ENCODE results near the gene USP19.

Gene USP19

DNA sequence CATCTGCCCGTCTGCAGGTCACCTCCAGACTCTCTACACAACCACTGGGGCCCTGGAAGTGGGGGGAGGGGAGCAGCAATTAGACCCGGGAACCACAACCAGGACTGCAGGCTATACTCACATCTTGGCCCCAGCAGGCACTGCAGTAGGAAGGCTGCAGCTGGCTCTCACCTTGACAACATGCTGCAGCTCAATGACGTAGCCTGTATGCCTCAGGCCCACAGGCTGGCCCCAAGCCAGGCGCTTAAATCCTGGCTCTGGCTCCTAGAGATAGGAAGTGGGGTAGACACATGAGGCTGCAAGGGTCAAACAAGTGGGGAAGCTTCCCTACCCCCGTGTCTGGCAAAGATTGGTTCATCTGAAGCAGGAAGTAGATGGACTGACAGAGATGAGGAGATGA lies 22.2 kb downstream of the USP19 start:
- DNase-seq: no peak

DNA sequence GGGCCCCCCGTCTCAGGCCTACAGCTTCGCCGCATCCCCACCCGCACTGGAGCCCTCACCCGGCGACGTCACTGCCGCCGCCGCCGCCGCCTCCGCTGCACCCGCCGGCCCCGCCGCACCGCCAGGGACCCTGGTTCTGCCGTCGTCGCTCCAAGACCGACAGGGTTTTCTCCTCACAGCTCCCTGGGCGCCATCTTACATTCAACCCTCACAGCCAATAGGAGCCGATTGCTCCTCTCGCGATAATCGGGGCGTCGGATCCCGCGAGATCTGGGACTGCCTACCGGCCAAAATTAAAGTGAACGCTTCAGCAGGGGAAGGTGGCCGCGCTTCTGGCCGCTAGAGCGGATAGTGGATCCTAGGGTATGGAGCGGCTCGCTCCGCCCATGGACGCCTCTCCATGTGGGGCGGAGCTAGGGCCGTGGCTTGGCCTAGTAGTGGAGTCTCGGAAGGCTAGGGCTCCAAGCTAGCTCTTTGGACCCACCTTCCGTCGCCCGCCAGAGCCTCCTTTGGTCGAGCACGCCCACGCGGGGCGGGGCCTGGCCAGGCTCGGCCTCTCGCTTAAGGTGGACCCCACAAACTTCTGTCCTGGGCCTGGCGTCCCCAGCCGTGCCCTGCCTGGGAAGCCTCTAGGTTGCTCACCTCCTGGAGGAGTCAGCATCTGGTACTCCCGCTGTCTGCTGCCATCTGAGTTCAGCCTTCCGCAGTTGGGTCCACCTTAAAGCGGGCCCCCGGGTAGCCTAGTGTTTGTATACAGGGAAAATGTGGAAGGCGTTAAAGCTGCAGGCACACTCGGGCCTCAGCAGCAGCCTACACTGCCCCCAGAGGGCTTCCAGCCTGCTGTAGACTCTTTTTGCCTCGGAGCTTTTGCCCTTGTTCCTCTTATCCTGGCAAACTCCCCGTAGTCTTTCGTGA lies 26.5 kb downstream of the USP19 start, which contains the start of gene QRICH1:
Gene QRICH1 (minus strand): TSS at position 219 of the 915 bp plus-strand sequence. CDS start 17,054 bp downstream, outside the sequence.
- peak; percentile 98 for DNase-seq

DNA sequence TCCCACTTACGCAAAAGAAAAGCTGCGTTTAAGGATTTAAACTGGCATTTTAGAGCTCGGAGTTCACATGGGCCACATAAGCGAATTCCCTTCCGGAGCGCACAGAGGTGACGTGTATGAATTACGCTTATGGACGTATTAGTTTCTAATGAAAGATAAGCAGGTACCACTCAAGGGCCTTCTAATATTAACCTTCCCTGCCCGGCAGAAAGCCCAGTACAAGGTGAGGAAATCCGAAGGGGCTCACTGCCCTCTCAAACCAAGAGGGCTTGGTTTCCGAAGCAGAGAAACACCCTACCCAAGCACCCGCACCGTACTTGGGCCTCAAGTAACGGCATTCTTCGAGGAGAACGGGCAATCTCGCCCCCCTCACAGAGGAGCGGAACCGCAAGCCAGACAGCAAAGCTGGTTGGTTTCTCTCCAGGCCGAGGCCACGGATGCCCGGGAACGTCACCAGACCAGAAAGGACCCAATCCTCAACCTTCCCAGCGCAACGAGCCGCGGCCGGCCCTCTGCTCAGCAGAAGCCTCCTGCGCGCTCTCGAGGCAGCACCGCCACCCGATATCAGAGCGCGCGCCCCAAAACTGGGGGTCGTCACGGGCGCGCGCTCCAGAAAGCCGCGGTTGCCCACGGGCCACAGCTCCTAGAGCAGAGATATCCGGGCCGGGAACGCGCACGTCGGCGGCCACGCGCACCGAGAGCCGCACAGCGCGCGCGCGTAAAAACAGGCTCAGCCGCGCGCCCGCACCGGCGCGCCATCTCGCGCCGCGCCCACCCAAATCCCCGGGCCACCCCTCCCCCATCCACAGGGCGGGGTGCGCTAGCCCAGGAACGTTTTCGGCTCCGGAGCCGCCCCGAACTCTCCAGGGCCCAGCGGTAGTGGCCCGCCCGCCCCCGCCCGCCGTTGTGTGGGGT lies 27.4 kb downstream of the USP19 start:
- peak; percentile 87 for DNase-seq

DNA sequence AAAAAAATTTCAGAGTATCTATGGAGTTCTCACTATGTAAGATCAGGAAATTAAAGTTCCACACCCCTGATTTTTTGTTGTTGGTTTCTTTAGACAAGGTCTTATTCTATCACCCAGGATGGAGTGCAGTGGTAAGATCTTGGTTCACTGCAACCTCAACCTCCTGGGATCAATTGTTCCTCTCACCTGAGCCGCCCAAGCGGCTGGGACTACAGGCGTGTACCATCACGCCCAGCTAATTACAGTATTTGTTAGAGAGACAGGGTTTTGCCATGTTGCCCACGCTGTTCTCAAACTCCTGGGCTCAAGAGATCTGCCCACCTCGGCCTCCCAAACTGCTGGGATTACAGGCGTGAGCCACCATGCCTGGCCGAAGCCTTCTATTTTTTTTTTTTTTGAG lies 39.2 kb downstream of the USP19 start:
- no peak for DNase-seq

DNA sequence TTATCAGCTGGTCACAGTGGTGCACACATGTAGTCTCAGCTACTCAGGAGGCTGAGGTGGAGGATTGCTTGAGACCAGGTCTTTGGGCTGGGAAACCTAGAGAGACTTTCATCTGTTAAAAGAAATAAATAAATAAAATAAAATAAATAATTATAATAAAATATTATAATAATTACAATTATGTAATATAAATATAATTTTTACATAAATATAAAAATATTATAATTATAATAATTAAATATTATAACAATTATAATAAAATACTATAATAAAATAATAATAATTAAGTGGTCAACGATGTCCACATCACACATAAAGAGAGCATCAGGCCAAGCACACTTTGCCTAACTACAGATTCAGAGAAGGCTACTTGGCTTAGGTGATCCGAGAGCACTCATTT lies 41.4 kb downstream of the USP19 start:
- DNase-seq: no peak

DNA sequence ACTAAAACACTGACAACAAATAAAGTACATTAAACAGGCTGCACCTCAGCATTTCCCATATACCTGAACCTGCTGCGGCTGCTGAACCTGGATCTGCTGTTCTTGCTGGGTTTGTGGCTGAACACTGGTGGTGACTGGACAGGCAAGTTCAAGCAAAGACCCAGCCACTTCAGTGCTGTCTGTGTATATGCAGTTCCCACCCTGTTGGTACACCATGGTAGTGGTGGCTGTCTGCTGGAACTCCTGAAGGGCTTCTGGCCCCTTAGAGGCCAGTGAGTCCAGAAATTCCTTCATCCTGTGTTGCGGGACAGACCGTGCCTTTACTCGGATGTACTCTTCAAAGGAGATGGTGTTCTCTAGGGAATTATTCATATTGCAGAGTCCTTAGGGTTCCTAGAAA lies 44.0 kb downstream of the USP19 start:
- DNase-seq: no peak

DNA sequence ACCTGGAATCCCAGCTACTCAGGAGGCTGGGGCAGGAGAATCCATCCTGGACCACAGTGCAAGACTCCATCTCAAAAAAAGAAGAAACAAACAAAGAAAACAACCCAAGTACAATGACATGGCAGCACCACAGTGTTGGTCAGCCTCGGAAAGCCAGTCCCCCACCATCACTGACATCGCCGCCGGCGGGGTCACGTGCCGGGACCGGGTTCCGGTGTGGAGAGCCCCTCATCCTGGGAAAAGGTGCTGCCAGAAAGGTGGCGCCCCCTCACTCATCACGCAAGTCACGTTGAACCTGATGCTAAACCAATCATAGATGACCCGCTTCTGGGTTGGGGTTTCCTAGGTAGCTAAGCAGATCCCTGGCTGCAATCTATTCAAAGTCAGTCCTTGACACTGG lies 44.5 kb downstream of the USP19 start:
- no peak for DNase-seq
